ENCODE measurements around the gene EIF4E. TPM values are rescaled to one million over a fixed set of nuclear protein-coding genes. Genes with fewer than 3 reads are reported as not detected.
A peak's percentile ranks its signal among the peaks of the same experiment; 100 is the strongest.
"Not testable (repeated sequence)": the region's sequence is repeated elsewhere in the genome, so short reads cannot be mapped to it uniquely, and the experiment has no call there.

Gene EIF4E
- total RNA-seq (2014; rRNA removed; shearing (Covaris generic)): 110 and 124 TPM in 2 replicates

- DNase-seq (ENCODE audit: low spot score): peak; percentile 95
These were observed at the start of gene EIF4E for GRCh38 chr4:98928505-98929340. EIF4E (minus strand) TSS chr4:98929133; CDS start chr4:98929112, 21 bp downstream.

GRCh38 chr4:98977557-98977956, 48.6 kb upstream of the EIF4E start:
- no peak for DNase-seq (ENCODE audit: low spot score)

GRCh38 chr4:98976716-98977115, 47.8 kb upstream of the EIF4E start:
- no peak for DNase-seq (ENCODE audit: low spot score)

GRCh38 chr4:98969878-98970785, 41.2 kb upstream of the EIF4E start:
- DNase-seq (ENCODE audit: low spot score): no peak

GRCh38 chr4:98967786-98968329, 38.9 kb upstream of the EIF4E start:
- DNase-seq (ENCODE audit: low spot score): no peak

- DNase-seq (ENCODE audit: low spot score): no peak
These were observed 38.0 kb upstream of the EIF4E start for GRCh38 chr4:98966926-98967325.

GRCh38 chr4:98963538-98964433, 34.9 kb upstream of the EIF4E start:
- DNase-seq (ENCODE audit: low spot score): no peak

- no peak for DNase-seq (ENCODE audit: low spot score)
These were observed 32.8 kb upstream of the EIF4E start for GRCh38 chr4:98961770-98962169.

GRCh38 chr4:98959411-98959810, 30.5 kb upstream of the EIF4E start:
- DNase-seq (ENCODE audit: low spot score): no peak

GRCh38 chr4:98958065-98958464, 29.1 kb upstream of the EIF4E start:
- DNase-seq (ENCODE audit: low spot score): no peak

GRCh38 chr4:98955229-98955628, 26.3 kb upstream of the EIF4E start:
- no peak for DNase-seq (ENCODE audit: low spot score)

- no peak for DNase-seq (ENCODE audit: low spot score)
These were observed 22.8 kb upstream of the EIF4E start for GRCh38 chr4:98951710-98952109.

GRCh38 chr4:98950925-98951324, 22.0 kb upstream of the EIF4E start:
- no peak for DNase-seq (ENCODE audit: low spot score)

GRCh38 chr4:98946359-98946758, 17.4 kb upstream of the EIF4E start:
- no peak for DNase-seq (ENCODE audit: low spot score)

- no peak for DNase-seq (ENCODE audit: low spot score)
These were observed 16.4 kb upstream of the EIF4E start for GRCh38 chr4:98945297-98945850.

- DNase-seq (ENCODE audit: low spot score): peak; percentile 76
These were observed 11.0 kb upstream of the EIF4E start for GRCh38 chr4:98939892-98940298.

- DNase-seq (ENCODE audit: low spot score): no peak
These were observed 10.5 kb upstream of the EIF4E start for GRCh38 chr4:98939438-98939837.

GRCh38 chr4:98937986-98938720, 9.2 kb upstream of the EIF4E start:
- no peak for DNase-seq (ENCODE audit: low spot score)

- DNase-seq (ENCODE audit: low spot score): no peak
These were observed 6.7 kb upstream of the EIF4E start for GRCh38 chr4:98935633-98936032.

- not testable (repeated sequence) for DNase-seq (ENCODE audit: low spot score)
These were observed 5.9 kb upstream of the EIF4E start for GRCh38 chr4:98934851-98935250.

All from HT-29 (cell line).